Activated CD4-positive, alpha-beta T cell treated with anti-CD3 and anti-CD28 coated beads, Interleukin-2, amount 50 U/mL, for 24 hours (primary cell): Measurements from ENCODE around the gene CLASRP.

Experiments
- DNase-seq, 2 donors: peaks; one replicate each; pipeline ENCODE4 v3.0.0-alpha.2; 2020; ENCODE audit warnings: low read depth in 1 of 2, low spot score in 1 of 2

CLASRP gene

DNA sequence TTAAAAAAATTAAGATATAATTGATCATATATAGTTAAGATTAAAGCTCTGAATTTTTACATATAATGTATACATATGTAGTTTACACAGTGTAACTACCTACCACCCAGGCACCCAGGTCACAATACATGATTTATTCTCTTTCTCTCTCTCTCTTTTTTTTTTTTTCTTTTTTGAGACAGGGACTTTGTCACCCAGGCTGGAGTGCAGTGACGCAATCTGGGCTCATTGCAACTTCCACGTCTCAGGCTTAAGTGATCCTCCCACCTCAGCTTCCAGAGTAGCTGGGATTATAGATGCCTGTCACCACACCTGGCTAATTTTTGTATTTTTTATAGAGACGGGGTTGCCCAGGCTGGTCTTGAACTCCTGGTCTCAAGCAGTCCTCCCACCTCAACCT lies 18.8 kb upstream of the CLASRP start:
- DNase-seq, result no peak

DNA sequence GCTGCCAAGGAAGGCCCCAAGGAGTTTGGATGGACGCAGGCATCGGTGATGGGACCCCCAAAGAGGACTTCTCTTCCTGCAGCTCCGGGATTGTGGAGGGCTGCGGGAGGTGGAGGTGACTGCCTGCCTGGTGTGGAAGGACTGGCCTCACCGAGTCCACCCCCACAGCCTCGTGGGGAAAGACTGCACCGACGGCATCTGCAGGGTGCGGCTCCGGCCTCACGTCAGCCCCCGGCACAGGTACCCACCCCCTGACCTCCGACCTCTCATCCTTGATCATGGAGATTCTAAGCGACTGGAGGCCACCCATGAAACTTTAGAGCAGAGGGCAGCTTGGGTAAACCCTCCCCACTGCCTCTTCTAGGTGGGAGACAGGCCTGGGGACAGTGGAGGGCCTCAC lies 16.9 kb upstream of the CLASRP start:
- no peak for DNase-seq

GRCh38 chr19:45023048-45023447 lies 15.8 kb upstream of the CLASRP start:
- no peak for DNase-seq

- DNase-seq, result no peak
These were observed 13.6 kb upstream of the CLASRP start for GRCh38 chr19:45025264-45025663.

- no peak for DNase-seq
These were observed 11.5 kb upstream of the CLASRP start for GRCh38 chr19:45027371-45027770.

- no peak for DNase-seq
These were observed 8.0 kb upstream of the CLASRP start for GRCh38 chr19:45030825-45031224.

- no peak for DNase-seq
These were observed 6.4 kb upstream of the CLASRP start for GRCh38 chr19:45032421-45032820.

GRCh38 chr19:45035755-45036154 lies 3.1 kb upstream of the CLASRP start:
- no peak for DNase-seq

GRCh38 chr19:45037393-45038169 lies 1.3 kb upstream of the CLASRP start:
- no peak for DNase-seq

GRCh38 chr19:45040059-45040771 lies 1.4 kb downstream of the CLASRP start:
- DNase-seq, result no peak

DNA sequence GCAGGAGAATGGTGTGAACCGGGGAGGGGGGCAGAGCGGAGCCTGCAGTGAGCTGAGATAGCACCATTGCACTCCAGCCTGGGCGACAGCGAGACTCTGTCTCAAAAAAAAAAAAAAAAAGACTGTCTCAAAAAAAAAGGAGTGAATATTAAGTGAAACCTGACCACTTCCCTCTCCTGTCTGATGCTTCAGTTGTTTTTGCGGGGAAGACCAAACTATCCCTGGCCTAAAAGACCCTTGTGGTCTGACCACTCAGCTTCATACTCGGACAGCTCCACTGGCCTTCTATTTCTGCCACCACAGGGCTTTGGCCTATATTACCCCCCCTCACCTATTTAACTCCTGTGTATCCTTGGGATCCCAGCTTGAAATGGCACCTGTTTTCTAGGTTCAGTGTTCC lies 2.3 kb downstream of the CLASRP start:
- DNase-seq, result no peak

DNA sequence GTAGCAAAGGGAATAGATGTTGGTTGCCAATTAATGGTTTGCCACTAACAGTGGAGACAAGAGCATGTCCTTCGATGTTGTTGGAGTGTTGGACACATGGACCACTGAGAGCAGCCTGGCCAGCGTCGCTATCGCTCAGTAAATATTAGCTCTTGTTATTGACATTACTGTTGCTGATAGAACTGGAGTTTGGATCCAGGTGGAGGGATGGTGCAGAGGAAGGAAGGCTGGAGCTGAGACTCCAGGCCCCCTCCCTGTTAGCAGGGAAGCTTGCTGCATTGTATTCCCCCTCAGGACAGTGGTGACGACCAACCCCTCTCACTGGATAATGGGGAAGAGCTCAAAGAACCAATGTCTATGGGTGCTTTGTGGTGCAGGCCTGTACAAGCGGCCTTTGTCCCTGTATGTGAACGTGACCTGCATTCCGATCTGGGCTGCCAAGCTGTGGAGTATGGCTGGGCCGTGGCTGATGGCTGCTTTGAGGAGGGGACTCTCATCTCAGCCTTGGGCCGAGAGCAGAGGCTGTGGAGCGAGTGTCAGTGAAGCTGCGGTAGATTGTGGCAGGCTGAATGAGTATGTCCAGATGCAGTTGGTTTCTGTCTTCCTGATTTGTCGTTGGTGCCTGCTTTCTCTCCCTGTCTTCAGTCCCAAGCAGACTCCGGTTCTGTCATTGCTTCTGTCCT lies 7.0 kb downstream of the CLASRP start:
- DNase-seq, result no peak

DNA sequence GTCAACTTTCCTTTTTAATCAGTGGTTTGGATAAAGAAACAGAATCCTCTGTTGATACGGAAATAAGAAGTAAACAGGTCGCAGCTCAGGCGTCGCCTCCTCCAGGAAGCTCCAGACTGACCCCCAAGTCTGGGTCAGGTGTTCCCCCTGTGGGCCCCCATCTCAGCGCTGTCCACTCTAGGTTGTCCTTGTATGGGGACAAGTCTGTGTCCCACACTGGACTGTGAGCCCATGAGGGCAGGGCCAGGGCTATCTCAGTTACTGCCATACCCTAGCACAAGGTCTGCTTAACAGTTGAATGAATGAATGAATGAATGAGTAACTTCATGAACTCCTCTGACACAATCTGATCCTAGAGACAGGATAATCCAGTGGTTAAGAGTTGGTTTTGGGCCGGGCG lies 7.5 kb downstream of the CLASRP start:
- no peak for DNase-seq

- no peak for DNase-seq
These were observed 8.4 kb downstream of the CLASRP start for GRCh38 chr19:45047188-45047797.

DNA sequence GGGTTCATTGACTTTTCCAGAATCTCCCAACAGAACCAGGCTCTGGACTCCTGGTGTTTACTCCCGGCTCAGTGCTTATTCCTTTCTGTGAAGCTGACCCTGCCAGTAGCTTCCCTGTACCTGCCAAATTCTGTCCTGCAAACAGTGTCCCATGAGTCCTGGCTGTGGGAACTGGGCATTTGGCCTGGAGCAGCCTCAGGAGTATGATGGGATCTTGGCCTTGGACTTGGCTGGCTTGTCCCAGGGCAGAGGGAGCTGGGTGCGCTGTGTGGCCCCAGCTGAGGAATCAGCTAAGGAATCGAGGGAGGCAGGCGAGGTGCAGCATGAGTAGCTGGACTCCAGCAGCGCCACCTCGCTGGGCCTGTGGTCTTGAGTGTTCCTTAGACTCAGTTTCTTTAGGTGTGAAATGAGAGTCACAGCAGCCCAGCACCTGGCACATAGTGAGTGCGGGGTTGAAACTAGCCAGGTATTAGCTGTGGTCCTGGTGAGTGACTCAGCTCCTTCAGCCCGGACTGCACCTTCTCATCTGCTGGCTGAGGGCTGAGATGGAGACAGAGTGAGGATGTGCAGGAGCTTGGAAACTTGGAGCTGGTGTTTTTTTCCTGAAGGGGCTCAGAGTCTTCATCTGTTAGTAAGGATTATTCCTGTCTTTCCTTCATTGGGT lies 10.4 kb downstream of the CLASRP start:
- no peak for DNase-seq

DNA sequence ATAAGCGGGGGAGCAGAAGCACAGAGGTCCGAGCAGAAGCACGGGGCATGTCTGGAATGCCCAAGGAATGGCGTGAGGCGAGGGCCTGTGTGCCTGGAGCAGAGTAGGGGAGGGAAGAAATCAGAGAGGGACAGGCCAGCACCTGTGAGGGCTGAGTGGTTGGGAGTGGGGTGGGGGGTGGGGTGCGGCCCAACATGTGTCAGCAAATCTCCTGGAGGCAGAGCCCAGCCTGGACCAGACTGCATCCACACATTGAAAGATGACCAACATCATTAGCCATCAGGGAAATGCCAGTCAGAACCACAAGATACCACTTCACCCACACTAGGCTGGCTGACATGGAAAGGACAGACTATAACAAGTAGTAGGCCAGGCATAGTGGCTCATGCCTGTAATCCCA lies 11.2 kb downstream of the CLASRP start:
- no peak for DNase-seq

GRCh38 chr19:45051929-45052579 lies 13.2 kb downstream of the CLASRP start:
- DNase-seq, result no peak

DNA sequence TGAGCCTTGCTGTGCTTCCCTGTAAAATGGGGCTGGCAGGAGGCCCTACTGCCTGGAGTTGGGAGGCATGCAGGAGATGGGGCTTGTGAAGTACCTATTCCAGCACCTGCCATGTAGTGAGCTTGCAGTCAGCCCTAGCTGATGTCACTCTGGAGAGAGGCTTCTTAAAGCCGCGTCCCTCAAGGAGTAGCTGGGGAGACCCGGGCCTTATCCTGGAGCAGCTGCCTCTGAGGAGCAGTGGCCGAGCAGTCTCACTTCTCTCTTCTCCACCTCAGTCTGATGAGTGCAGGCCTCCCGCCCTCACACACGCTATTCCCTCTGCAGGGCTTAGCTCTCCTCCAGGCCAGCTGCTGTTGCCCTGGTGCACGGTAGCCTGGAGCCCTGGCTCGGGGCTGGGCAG lies 18.0 kb downstream of the CLASRP start:
- DNase-seq, result no peak

DNA sequence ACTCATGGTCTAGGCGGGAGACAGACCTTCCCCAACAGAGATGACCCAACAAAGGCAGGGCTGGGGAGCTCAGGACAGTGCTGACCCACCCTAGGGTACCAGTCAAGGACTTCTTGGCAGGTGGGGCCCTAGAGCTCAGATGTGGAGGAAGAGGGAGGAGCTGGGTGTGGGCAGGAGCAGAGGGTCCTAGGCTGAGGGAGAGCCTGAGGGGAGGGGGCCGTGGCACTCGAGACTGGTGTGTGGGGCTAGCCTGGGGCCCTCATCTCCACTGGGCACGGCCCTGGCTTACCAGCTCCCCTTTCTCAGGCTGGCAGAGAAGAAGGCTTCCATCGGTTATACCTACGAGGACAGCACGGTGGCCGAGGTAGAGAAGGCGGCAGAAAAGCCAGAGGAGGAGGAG lies 18.6 kb downstream of the CLASRP start:
- DNase-seq, result no peak

GRCh38 chr19:45058622-45059159 lies 19.8 kb downstream of the CLASRP start:
- no peak for DNase-seq
